A549 (cell line): Measurements from ENCODE around the gene RPTOR.

ENCODE experiments used
- CEBPB ChIP-seq, 2 experiments: fragments of >200 bp in 1 of 2; sonication (Bioruptor Twin) in 1 of 2; formaldehyde crosslinking in 1 of 2; IDR thresholded peaks; 2 replicates each; pipeline ENCODE4 v1.6.1; 2012 to 2016
- CTCF ChIP-seq: fragments of >200 bp; sonication (Bioruptor Twin); formaldehyde crosslinking; IDR thresholded peaks from 3 replicates; pipeline ENCODE4 v1.5.1; 2016
- EP300 ChIP-seq, 2 experiments: fragments of >200 bp; sonication (Bioruptor Twin); formaldehyde crosslinking; IDR thresholded peaks; 2 replicates in 1 of 2; 3 replicates in 1 of 2; pipeline ENCODE4 v1.6.1; 2016 to 2017
- KDM5A ChIP-seq: fragments of 200-600 bp; sonication (generic); IDR thresholded peaks from 2 replicates; pipeline ENCODE4 v1.6.1; 2016; ENCODE audit warnings: antibody characterized with exemption, mild to moderate bottlenecking
- MAX ChIP-seq: IDR thresholded peaks from 2 replicates; pipeline ENCODE4 v1.6.1; 2012
- PHF8 ChIP-seq: fragments of 200-600 bp; sonication (generic); IDR thresholded peaks from 2 replicates; pipeline ENCODE4 v1.6.1; 2016; ENCODE audit warnings: low read depth, mild to moderate bottlenecking, antibody characterized with exemption, moderate library complexity, borderline replicate concordance
- RAD21 ChIP-seq, 2 experiments: fragments of >200 bp in 1 of 2; sonication (Bioruptor Twin) in 1 of 2; formaldehyde crosslinking in 1 of 2; IDR thresholded peaks in 1 of 2; conservative IDR thresholded peaks in 1 of 2; 2 replicates in 1 of 2; 3 replicates in 1 of 2; pipeline ENCODE4 v1.6.1; 2012 to 2018; ENCODE audit warnings: inconsistent platforms in 1 of 2
- RARB ChIP-seq: fragments of 250-450 bp; sonication (Bioruptor Pico); IDR thresholded peaks from 2 replicates; pipeline ENCODE4 v1.8.0; 2021; ENCODE audit warnings: mild to moderate bottlenecking, moderate library complexity
- REST ChIP-seq: fragments of 200-600 bp; sonication (generic); IDR thresholded peaks from 2 replicates; pipeline ENCODE4 v1.6.1; 2016; ENCODE audit warnings: antibody characterized with exemption, mild to moderate bottlenecking, moderate library complexity
- SREBF2 ChIP-seq: fragments of 450-650 bp; IDR thresholded peaks from 2 replicates; pipeline ENCODE4 v1.6.1; 2014; ENCODE audit warnings: mild to moderate bottlenecking, moderate library complexity
- ZFP36 ChIP-seq: fragments of 450-650 bp; IDR thresholded peaks from 2 replicates; pipeline ENCODE4 v1.6.1; 2014; ENCODE audit warnings: borderline replicate concordance; ENCODE audit not compliant: partially characterized antibody

GRCh38 chr17:80924807-80925610 lies 380.4 kb downstream of the RPTOR start:
- TF ChIP-seq CTCF: no peak
- no peak for TF ChIP-seq RAD21 (conservative IDR thresholded peaks at IDR 0.05 in 1 of 2, IDR thresholded peaks at IDR 0.05 in 1 of 2)
- TF ChIP-seq RARB: no peak
- no peak for TF ChIP-seq SREBF2
- no peak for TF ChIP-seq REST
- no peak for TF ChIP-seq EP300 (IDR thresholded peaks at IDR 0.05)
- TF ChIP-seq ZFP36: no peak
- no peak for TF ChIP-seq KDM5A
- no peak for TF ChIP-seq MAX
- no peak for TF ChIP-seq PHF8
- no peak for TF ChIP-seq CEBPB (IDR thresholded peaks at IDR 0.05)
